Stimulated activated CD8-positive, alpha-beta memory T cell treated with anti-CD3 and anti-CD28 coated beads, Interleukin-4, amount 100 ng/mL, for 24 hours (primary cell): ENCODE data around the gene CNTNAP4.

Experiments used
- DNase-seq: peaks from one replicate; pipeline ENCODE4 v3.0.0-alpha.2; 2020; ENCODE audit warnings: low read depth

CNTNAP4 gene

DNA sequence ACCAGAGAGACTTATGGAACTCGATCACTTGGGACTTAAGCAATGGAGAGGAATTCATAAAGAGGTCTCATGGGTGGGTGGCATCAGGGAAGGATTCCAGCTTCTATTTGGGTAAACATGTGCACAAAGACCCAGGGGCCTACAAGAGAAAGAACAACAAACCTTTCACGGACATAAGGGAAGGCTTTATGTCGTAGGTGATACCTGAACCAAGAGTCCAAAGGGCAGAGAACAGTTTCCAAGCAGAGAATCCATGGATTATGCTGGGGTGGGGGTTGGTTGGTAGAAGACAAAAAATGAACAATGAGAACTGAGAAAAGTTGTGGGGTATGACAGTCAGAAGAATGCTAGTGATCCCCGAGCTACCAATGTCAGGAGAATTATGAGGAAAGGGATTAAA is 119.8 kb downstream of the CNTNAP4 start:
- no peak for DNase-seq

GRCh38 chr16:76409706-76410105 is 132.5 kb downstream of the CNTNAP4 start:
- DNase-seq: no peak

DNA sequence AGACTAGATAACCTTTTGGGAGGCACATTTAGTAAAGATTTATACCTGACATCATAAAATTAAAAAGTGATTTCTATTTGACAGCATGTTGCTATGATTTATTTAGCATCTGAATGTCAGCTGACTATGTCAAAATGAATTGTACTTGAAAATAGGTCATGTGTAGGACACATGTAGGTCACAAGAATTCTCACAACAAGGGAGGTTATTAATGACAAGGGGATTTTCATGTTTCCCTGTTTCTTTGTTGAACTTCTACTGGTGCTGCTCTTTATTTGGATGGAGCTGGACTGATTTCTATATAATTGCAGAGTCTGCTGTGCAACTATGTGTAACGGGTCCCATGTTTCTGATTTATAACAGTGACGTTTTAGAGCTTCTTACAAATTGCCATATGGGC is 144.4 kb downstream of the CNTNAP4 start:
- DNase-seq: no peak

GRCh38 chr16:76428858-76429257 is 151.7 kb downstream of the CNTNAP4 start:
- no peak for DNase-seq

GRCh38 chr16:76441391-76441790 is 164.2 kb downstream of the CNTNAP4 start:
- no peak for DNase-seq

DNA sequence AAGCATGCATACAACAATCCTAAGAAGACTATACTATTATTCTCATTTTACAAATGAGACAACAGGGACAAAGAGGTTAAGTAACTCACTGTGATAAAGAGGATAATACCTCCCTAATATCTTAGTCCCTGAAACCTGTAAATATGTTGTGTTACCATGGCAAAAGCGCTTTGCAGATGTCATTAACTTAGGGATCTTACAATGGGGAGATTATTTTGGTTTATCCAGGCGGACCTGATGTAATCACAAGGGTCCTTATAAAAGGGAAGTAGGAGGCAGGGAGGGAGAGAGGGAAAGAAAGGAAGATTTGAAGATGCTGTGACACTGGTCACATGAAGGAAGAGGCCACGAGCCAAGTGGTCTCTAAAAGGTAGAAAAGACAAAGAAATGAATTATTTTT is 164.7 kb downstream of the CNTNAP4 start:
- DNase-seq: no peak

DNA sequence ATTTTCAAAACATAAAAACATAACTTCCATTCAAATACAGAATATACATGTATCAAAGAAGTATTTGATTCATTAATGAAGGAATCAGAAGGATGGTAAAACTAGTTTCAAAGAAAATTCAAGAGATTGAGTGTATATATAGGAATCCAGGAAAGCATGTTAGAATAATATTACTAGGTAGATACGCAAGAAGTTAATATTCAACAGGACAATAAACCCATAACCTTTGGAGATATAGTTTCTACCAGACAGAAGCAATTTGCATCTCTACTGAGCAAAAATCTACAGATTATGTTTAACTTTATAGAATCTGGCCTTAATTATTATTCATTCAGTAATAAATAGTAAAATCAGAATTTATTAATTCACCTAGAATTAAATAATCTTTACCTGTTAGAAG is 166.8 kb downstream of the CNTNAP4 start:
- no peak for DNase-seq

DNA sequence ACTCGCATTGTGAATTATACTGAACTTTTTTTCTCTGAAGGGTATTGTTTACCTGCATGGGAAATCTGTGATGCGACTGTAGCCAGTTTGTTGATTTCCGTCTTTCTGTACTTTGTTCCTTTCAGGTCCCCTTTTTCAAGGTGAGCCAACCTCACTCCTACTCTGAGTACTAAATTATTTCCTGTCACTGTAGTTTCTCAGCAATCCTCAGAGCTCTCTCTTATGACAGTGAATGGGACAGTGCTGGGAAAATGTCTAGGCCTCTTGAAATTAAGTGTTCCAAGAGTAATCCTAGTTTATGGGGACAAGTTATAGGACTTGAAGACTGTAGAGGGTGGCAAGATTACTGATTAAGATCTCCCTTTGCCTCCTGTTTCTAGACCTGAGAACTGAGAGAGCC is 167.6 kb downstream of the CNTNAP4 start:
- DNase-seq: no peak

DNA sequence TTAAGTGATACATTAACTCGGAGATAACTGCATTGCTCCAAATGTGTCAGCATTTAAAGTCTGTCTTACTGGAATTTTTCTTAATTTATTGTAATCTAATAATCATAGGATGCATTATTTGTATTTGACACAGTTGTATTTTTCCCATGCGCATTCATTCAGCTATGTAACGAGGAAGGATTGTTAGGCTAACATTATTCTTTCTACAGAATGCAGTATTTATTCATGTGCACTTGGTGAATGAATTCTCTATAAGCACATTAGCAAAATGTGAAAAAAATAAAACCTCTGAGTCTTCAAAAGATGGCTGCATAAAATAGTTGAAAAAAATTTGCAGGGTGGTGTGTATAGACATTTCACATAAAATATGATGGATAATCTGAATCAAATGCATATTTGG is 168.6 kb downstream of the CNTNAP4 start:
- no peak for DNase-seq

- no peak for DNase-seq
These were observed 169.1 kb downstream of the CNTNAP4 start for GRCh38 chr16:76446251-76446650.

GRCh38 chr16:76450890-76451289 is 173.7 kb downstream of the CNTNAP4 start:
- no peak for DNase-seq

DNA sequence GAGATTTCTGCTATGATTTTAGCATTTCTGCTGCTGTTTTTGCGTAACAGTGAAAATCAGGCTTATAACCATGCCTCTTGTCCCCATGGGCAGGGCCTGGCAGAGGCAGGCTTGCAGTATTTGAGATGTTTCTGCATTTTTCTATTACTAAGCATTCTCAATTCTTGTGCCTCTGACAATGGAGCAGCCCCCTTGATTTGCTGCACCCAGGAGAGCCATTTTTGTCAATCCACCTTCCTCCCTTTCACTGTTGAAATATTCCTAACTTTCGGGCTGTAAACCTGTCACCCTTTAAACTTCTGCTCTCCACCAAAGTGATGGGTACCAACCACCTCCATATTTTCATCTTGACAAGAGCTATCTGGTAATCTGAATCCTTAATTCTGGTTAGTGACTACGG is 178.1 kb downstream of the CNTNAP4 start:
- no peak for DNase-seq

GRCh38 chr16:76456016-76456415 is 178.8 kb downstream of the CNTNAP4 start:
- no peak for DNase-seq

GRCh38 chr16:76459111-76459510 is 181.9 kb downstream of the CNTNAP4 start:
- DNase-seq: no peak

DNA sequence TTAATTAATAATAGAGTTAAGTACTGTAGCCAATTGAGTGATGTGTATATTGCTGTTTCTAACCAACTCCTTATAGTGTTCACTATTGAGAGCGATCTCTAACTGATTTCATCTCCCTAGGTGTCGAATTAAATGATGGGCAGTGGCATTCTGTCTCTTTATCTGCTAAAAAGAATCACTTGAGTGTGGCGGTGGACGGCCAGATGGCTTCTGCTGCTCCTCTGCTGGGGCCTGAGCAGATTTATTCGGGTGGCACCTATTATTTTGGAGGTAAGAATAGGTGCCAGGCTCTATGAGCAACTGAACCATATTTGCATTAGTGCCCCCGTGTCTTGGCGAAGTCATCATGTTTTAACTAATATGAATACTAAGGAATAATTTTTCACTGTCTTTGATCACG is 184.6 kb downstream of the CNTNAP4 start:
- no peak for DNase-seq

DNA sequence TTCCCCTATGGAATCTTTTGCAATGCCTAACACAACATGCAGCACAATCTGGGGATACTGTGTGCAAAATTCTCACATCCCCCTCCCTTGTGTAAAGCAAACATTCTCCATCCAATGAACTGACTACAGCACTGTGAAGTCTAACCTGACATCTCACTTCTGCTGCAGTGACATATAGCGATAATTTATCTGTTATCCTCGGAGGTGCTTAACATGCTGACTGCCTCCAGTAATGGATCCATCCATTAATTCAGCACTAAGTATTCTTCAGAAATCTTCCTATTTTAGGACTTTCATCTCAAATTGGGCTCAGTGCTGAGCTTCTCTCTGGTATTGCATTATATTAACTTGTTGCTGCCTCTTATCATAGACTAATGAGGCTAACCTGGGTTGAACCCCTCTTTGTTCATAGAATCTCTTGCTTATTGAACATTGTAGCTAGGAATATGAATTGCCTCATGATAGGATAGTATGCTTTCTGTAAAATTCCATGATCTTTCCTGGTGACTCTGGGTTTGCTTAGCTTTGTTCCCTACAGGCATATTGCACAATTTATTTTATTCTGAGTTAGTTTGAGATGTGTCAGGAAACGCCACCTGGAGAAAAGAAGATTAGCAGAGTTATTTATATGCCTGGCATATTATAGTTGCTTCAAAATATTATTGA is 187.9 kb downstream of the CNTNAP4 start:
- DNase-seq: no peak

- no peak for DNase-seq
These were observed 189.7 kb downstream of the CNTNAP4 start for GRCh38 chr16:76466871-76467270.

DNA sequence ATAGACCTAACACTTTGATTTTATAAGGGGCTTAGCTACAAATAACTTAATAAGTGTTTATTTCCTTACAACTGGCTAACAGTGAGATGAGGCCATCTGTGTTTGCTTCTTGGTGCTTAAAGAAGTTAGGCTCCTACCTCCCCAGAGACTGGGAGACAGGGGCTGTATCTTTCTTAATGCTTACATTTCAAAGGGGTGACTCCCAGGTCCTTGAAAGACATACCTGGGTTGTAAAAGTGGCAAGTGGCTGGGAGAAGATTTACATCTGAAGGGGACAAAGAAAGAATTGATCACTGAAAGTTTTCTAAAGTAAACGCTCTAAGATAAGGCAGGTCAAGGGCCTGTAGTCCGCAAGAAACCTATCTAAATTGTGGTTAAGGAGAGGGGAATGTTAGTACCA is 196.8 kb downstream of the CNTNAP4 start:
- no peak for DNase-seq

DNA sequence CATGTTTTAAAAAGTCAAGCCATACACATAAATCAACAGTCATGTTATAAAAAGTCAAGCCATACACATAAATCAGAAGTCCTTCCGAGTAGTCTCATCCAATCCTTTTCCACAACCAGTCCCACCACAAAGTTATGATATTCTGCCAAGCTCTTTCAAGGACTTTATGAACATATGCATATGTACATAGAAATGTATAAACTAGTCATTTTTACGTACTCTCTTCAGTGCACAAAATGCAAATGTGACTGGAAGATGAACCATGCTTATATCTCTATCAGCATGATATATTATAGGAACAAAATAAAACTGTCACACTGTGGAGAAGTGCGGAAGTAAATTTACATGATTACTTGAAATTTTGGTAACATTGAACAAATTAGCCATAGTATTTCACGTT is 200.9 kb downstream of the CNTNAP4 start:
- no peak for DNase-seq

DNA sequence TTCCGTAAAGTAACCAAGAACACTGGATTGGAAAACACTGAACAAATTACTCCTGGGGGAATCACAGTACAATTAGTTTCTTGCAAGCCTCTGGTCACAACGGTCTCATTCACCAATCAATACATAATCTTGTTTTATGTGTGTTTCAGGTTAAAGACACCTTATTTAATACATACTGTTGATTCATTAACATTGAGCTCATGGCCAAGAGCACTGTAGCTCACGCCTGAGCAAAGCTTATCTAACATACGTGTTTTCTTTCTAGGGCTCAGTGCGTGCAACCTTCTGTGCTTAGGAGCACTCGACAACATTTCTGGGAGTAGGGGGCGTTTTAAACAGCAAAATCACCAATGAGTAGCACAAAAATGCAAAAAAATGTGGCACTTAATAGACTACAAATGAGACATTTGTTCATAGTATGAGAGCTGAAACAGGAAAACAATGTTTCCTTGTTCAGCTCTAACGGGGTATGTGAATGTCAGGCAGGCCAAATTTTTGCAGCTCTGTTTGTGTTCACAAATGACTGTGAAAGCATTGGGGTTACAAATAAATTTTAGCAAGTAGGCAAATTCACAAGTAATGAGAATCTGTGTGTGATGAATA is 206.2 kb downstream of the CNTNAP4 start:
- DNase-seq: no peak

DNA sequence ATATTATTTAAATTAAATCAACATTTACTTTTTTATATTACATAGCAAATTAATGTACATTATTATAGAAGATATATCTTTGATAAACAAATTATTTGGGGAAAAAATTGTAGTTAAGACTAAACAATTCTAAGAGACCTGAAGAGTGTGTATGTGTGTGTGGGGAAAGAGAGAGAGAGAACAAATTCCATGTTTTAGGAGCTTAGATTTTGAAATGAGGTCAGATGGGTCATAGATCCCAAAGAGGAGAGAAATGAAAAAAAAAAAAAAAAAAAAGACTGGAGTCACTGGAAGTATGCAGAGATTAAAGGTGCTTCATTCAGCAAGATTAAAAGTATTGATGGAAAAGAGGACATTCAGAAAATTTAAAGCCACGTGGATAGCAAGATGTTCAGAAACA is 206.8 kb downstream of the CNTNAP4 start:
- DNase-seq: no peak

GRCh38 chr16:76486740-76487139 is 209.5 kb downstream of the CNTNAP4 start:
- DNase-seq: no peak

- DNase-seq: no peak
These were observed 210.3 kb downstream of the CNTNAP4 start for GRCh38 chr16:76487411-76488064.

DNA sequence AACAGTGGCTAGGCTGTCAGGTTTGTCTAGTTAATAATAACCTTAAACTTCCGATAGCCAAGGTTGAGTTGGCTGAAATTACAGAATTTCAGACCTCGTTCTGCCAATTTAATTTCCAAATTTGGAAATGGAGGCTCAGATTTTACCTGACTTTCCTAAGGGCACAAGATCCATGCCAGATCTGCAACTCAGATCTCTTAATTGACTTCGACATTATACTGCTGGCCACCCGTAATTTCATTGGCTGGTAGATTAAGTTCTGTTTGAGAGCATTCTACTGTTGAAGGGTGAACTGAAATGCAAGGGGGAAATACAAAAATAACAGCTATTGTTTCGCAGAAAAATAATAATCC is 210.8 kb downstream of the CNTNAP4 start:
- DNase-seq: no peak
